WTC11 (cell line): ENCODE data around the gene SIRPG.

ENCODE experiments used
- CREM ChIP-seq: sonication (generic); formaldehyde crosslinking; IDR thresholded peaks from 2 replicates; pipeline ENCODE4 v1.8.1; 2022; ENCODE audit warnings: mild to moderate bottlenecking, missing genetic modification reagents, moderate library complexity
- MYBL2 ChIP-seq: sonication (generic); formaldehyde crosslinking; IDR thresholded peaks from 2 replicates; pipeline ENCODE4 v1.8.1; 2023; ENCODE audit warnings: mild to moderate bottlenecking, moderate library complexity, missing genetic modification reagents
- NFYB ChIP-seq: sonication (generic); formaldehyde crosslinking; conservative IDR thresholded peaks from 2 replicates; pipeline ENCODE4 v1.8.0; 2022; ENCODE audit warnings: low read depth, missing genetic modification reagents
- NR2C2 ChIP-seq: sonication (generic); formaldehyde crosslinking; IDR thresholded peaks from 2 replicates; pipeline ENCODE4 v1.8.0; 2022; ENCODE audit warnings: mild to moderate bottlenecking, missing genetic modification reagents
- SMAD4 ChIP-seq: sonication (generic); formaldehyde crosslinking; IDR thresholded peaks from 2 replicates; pipeline ENCODE4 v1.8.0; 2022; ENCODE audit warnings: mild to moderate bottlenecking, missing genetic modification reagents
- SP1 ChIP-seq: sonication (generic); formaldehyde crosslinking; conservative IDR thresholded peaks from 2 replicates; pipeline ENCODE4 v1.8.1; 2022; ENCODE audit warnings: missing genetic modification reagents
- TF ChIP-seq, protein P1 (sequence below): fragments of 200-600 bp; IDR thresholded peaks from 2 replicates; pipeline ENCODE4 v1.8.0; 2022; ENCODE audit warnings: antibody characterized with exemption
- TF ChIP-seq, protein P2 (sequence below): fragments of 250-450 bp; sonication (Bioruptor Pico); IDR thresholded peaks from 2 replicates; pipeline ENCODE4 v1.9.0; 2021; ENCODE audit warnings: mild to moderate bottlenecking, borderline replicate concordance
- TF ChIP-seq, protein P3 (sequence below): sonication (generic); formaldehyde crosslinking; IDR thresholded peaks from 2 replicates; pipeline ENCODE4 v1.8.1; 2022; ENCODE audit warnings: low read depth, missing genetic modification reagents, borderline replicate concordance
- TF ChIP-seq, protein P4 (sequence below): sonication (generic); formaldehyde crosslinking; conservative IDR thresholded peaks from 2 replicates; pipeline ENCODE4 v1.8.1; 2022; ENCODE audit warnings: mild to moderate bottlenecking, missing genetic modification reagents

DNA sequence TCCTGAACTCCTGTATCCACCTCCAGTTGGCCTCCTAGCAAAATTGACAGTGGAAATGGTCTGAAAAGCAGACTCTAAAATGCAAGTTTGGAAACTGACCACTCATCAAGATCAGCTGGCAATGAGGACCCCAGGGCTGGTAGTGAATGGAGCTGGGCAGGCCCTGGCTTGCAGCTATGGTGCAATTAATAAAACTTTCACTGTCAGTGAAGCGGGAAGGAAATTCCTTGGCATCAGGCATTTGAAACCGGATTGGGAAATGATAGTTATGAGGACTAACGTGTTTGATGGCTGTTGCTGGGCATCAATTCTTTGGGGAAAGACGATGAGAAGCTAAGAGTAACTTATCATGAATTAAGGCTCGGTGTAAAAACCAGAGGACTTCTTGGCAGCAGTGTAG is 56.8 kb downstream of the SIRPG start:
- no peak for TF ChIP-seq MYBL2 (CRISPR knock-in tag)
- TF ChIP-seq, protein P1, sequence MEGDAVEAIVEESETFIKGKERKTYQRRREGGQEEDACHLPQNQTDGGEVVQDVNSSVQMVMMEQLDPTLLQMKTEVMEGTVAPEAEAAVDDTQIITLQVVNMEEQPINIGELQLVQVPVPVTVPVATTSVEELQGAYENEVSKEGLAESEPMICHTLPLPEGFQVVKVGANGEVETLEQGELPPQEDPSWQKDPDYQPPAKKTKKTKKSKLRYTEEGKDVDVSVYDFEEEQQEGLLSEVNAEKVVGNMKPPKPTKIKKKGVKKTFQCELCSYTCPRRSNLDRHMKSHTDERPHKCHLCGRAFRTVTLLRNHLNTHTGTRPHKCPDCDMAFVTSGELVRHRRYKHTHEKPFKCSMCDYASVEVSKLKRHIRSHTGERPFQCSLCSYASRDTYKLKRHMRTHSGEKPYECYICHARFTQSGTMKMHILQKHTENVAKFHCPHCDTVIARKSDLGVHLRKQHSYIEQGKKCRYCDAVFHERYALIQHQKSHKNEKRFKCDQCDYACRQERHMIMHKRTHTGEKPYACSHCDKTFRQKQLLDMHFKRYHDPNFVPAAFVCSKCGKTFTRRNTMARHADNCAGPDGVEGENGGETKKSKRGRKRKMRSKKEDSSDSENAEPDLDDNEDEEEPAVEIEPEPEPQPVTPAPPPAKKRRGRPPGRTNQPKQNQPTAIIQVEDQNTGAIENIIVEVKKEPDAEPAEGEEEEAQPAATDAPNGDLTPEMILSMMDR: no peak
- TF ChIP-seq, protein P2, sequence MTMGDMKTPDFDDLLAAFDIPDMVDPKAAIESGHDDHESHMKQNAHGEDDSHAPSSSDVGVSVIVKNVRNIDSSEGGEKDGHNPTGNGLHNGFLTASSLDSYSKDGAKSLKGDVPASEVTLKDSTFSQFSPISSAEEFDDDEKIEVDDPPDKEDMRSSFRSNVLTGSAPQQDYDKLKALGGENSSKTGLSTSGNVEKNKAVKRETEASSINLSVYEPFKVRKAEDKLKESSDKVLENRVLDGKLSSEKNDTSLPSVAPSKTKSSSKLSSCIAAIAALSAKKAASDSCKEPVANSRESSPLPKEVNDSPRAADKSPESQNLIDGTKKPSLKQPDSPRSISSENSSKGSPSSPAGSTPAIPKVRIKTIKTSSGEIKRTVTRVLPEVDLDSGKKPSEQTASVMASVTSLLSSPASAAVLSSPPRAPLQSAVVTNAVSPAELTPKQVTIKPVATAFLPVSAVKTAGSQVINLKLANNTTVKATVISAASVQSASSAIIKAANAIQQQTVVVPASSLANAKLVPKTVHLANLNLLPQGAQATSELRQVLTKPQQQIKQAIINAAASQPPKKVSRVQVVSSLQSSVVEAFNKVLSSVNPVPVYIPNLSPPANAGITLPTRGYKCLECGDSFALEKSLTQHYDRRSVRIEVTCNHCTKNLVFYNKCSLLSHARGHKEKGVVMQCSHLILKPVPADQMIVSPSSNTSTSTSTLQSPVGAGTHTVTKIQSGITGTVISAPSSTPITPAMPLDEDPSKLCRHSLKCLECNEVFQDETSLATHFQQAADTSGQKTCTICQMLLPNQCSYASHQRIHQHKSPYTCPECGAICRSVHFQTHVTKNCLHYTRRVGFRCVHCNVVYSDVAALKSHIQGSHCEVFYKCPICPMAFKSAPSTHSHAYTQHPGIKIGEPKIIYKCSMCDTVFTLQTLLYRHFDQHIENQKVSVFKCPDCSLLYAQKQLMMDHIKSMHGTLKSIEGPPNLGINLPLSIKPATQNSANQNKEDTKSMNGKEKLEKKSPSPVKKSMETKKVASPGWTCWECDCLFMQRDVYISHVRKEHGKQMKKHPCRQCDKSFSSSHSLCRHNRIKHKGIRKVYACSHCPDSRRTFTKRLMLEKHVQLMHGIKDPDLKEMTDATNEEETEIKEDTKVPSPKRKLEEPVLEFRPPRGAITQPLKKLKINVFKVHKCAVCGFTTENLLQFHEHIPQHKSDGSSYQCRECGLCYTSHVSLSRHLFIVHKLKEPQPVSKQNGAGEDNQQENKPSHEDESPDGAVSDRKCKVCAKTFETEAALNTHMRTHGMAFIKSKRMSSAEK (CRISPR knock-in tag): no peak
- no peak for TF ChIP-seq NR2C2 (CRISPR knock-in tag)
- TF ChIP-seq SP1 (CRISPR knock-in tag): no peak
- TF ChIP-seq, protein P3, sequence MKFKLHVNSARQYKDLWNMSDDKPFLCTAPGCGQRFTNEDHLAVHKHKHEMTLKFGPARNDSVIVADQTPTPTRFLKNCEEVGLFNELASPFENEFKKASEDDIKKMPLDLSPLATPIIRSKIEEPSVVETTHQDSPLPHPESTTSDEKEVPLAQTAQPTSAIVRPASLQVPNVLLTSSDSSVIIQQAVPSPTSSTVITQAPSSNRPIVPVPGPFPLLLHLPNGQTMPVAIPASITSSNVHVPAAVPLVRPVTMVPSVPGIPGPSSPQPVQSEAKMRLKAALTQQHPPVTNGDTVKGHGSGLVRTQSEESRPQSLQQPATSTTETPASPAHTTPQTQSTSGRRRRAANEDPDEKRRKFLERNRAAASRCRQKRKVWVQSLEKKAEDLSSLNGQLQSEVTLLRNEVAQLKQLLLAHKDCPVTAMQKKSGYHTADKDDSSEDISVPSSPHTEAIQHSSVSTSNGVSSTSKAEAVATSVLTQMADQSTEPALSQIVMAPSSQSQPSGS (CRISPR knock-in tag): no peak
- TF ChIP-seq NFYB (CRISPR knock-in tag): no peak
- TF ChIP-seq SMAD4 (CRISPR knock-in tag): no peak
- TF ChIP-seq, protein P4, sequence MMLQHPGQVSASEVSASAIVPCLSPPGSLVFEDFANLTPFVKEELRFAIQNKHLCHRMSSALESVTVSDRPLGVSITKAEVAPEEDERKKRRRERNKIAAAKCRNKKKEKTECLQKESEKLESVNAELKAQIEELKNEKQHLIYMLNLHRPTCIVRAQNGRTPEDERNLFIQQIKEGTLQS (CRISPR knock-in tag): no peak
- TF ChIP-seq CREM (CRISPR knock-in tag): no peak
